HL-60/S4 treated with retinoic acid at 250 ng/mL for 4 days and 3 days (cell line): Measurements from ENCODE around the gene NUDT13.

Experiments used
- in situ Hi-C: fragments of 300-500 bp; cut with MboI; formaldehyde crosslinking; loops from 2 replicates; pipeline ENCODE4 v1.7.0; 2022; ENCODE audit warnings: low sequenced_read_pairs

NUDT13 gene

DNA sequence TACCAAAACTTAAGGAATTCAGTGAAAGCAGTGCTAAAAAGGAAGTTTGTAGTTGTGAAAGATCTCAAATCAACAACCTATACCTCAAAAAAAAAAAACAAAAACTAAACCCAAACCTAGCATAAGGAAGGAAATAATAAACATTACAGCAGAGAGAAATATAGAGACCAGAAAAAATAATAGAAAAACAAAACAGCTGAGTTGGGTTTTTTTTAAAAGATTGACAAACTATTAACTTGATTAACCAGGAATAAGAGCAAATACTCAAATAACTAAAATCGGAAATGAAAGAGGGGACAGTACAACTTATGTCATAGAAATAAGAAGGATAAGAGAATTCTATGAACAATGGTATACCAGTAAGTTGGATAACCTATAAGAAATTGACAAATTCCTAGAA, 50.8 kb downstream of the NUDT13 start:
- in situ Hi-C loops: no loop called here

DNA sequence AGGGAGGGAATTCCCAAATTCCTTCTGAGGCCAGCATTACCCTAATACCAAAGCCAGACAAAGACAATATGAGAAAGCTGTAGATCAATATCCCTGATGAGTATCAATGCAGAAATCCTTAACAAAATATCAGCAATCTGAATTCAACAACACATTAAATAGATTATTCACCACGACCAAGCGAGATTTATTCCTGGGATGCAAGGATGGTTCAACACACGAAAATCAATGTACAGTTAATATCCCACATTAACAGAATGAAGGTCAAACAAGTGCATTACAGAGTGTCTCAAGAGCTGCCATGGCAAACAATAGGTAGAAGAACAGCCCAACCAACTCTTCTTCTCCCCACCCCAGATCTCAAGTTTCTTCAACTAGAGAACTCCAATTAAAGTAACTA, 51.4 kb downstream of the NUDT13 start:
- in situ Hi-C loops: no loop called here

- in situ Hi-C loops: no loop called here
Observed at GRCh38 chr10:73163096-73163495, 52.8 kb downstream of the NUDT13 start.

DNA sequence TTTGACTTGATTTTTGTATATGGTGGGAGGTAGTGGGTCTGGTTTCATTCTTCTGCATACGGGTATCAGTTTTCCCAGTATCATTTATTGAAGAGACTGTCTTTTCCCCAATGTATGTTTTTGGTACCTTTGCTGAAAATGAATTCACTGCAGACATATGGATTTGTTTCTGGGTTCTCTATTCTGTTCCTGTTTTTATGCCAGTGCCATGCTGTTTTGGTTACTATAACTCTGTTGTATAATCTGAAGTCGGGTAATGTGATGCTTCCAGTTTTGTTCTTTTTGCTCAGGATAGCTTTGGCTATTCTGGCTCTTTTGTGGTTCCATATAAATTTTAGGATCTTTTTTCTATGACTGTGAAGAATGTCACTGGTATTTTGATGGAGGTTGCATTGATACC, 56.7 kb downstream of the NUDT13 start:
- in situ Hi-C loops: no loop called here

GRCh38 chr10:73167458-73167782, 57.2 kb downstream of the NUDT13 start:
- in situ Hi-C loops: no loop called here

DNA sequence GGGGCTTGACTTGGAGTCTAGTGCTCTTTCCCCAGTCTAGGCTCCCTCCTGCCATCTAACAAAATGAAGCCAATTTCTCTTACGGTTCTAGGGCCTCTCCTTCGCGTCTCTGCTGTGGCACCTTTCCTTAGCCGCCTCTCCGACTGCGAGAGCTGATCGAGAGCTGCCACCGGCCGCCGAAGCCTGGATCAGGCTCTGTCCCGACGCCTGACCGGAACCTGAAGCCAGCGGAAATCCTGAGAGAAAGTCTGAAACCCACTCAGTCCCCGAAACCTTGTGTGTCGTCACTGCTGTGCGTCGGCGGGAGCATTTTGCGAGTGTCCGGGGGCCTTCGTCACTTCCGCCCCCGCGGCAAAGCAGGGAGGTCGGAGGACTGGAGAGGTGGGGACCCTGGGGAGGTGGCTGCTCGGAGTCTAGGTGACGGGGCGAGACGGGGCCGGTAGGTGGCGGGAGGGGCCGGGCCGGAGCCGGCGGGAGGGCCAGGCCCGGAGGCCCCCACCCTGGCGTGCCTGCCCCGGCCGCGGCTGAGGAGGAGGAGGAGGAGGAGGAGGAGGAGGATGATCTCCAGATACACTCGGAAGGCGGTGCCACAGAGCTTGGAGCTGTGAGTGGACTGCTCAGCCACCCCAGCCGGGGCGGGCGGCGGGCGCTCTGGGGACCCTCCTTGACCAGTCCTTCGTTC, 57.7 kb downstream of the NUDT13 start, which contains the start of the genes ECD and FAM149B1:
Gene ECD, minus strand, starts transcription at position 226 of the 682 bp plus-strand sequence. CDS start 4,071 bp downstream, outside the sequence.
Gene FAM149B1, plus strand, starts transcription at position 337 of the 682 bp plus-strand sequence. Its CDS starts 221 bp downstream, at position 558.
- in situ Hi-C loops: no loop called here

DNA sequence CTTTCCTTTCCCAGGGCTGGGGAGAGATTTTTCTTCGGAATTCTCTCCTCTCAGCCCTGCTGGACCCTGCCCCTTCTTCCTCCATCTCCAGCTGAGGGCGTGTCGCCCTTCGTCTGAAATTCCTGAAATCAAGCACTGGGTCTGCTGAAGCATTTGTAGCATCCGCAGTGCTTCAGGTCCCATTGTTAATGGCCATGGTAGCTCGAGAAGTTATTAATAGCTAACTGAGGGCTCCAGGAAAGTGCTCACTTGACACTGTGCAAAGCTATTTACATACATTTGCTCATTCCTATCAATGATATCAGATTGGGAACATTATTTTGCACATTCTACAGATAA, 58.2 kb downstream of the NUDT13 start:
- in situ Hi-C loops: no loop called here

- in situ Hi-C loops: no loop called here
Observed at GRCh38 chr10:73169320-73169719, 59.1 kb downstream of the NUDT13 start.

- in situ Hi-C loops: no loop called here
Observed at GRCh38 chr10:73172867-73173266, 62.6 kb downstream of the NUDT13 start.

DNA sequence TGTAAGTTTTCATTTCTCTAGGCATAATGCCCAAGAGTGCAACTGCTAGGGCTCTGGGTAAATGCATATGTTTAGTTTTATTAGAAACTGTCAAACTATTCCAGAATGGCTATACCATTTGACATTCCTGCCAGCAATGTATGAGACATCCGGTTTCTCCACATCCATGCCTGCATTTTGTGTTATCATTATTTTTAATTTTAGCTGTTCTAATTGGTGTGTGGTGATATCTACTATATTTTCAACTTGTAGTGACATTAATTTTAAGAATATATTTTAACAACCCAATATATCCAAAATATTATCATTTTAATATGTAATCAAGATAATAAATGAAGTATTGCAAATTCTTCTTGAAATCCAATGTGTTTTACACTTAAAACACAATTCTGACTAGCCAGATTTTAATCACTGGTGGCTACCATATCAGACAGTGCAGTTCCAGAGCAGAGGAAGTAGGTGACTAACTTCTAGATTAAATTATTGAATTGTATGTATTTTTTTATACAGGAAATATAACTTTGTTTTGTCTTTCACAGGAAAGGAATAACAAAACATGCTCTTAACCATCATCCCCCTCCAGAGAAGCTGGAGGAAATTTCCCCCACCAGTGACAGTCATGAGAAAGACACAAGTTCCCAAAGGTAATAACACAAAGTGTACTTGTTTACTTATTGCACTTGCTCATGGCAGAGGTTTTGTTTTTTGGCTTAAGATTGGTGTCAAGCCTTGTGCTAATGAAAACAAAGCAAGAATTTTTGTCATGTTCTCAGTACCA, 64.1 kb downstream of the NUDT13 start:
- in situ Hi-C loops: no loop called here
